Fibroblast of the aortic adventitia (primary cell): ENCODE results near the gene DENND1B. TPM values are rescaled to one million over a fixed set of nuclear protein-coding genes. Genes with fewer than 3 reads are reported as not detected.

Source experiments
- DNase-seq: peaks from one replicate; pipeline ENCODE4 v3.0.0-alpha.2; 2010; ENCODE audit warnings: low read depth
- H3K4me3 ChIP-seq: 2 replicates; pipeline ENCODE4 v1.5.1; 2011; ENCODE audit warnings: low read depth, mild to moderate bottlenecking, control low read depth, low read length, moderate library complexity
- CTCF ChIP-seq: IDR thresholded peaks from 2 replicates; pipeline ENCODE4 v1.5.1; 2011; ENCODE audit warnings: mild to moderate bottlenecking, low read length, control low read depth, inconsistent platforms; ENCODE audit not compliant: insufficient read depth
- total RNA-seq: library from RNA; depleted of rRNA; stranded (reverse); fragments of >200 nt; gene quantifications from 2 replicates; pipeline ENCODE4 v1.2.3, GENCODE V29; 2012; ENCODE audit warnings: low replicate concordance

The DENND1B gene
- total RNA-seq, 1 donor = 19.5 TPM

DNA sequence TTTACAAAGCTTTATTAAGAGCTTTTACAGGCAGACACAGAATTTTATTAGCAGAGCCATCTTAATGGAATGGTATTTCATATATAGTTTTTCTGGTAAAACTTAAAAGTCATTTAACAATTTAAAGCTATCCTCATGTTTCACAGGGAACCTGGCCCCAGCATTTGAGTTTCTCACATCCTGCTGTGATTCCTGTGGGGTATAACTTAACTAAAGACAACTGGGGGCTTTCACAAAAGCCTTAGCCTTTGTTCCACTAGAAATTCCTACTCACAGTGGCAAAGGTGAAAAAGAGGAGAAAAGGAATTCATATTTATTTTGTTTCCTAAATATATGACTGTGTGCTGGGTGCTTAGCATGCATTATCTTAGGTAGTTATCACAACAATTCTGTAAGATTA, 233.9 kb downstream of the DENND1B start:
- DNase-seq = no peak
- no peak overlapping the region for H3K4me3 ChIP-seq
- TF ChIP-seq CTCF = no peak

- peak; percentile 63 for DNase-seq
- TF ChIP-seq CTCF = peak; percentile 51
- no peak overlapping the region for H3K4me3 ChIP-seq
Measured at GRCh38 chr1:197526736-197527371, 248.4 kb downstream of the DENND1B start.

DNA sequence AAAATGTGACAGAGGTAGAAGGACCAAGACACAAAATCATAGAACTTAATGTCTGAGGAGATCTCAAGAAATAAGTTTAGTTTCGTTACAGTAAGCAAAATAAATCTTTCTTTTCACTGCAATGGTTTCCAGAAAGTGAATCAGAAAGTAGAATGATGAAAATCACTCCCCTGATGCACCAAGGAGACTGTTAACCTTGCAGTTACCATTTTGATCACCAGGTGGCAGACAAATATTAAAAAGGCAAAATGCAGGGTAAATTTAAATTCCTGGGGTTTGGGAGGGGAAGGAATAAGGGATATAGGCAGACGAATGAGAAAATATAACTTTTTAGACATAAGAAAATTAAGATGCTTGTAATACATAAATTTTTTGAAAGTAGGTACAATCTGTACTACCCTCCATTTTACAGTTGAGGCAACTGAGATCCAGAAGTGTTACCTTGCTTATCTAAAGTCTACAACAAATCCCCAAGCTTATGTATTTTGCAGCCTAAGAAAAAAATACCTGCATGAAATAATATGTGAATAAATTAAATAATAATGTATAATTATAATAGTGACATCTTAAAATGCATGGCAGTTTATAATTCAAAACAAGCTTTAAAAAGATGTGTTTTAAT, 254.1 kb downstream of the DENND1B start:
- no peak overlapping the region for H3K4me3 ChIP-seq
- peak; percentile 62 for DNase-seq
- TF ChIP-seq CTCF = peak; percentile 75

GRCh38 chr1:197519741-197520334, 255.4 kb downstream of the DENND1B start:
- peak; percentile 37 for DNase-seq
- TF ChIP-seq CTCF = peak; percentile 54
- no peak overlapping the region for H3K4me3 ChIP-seq

DNA sequence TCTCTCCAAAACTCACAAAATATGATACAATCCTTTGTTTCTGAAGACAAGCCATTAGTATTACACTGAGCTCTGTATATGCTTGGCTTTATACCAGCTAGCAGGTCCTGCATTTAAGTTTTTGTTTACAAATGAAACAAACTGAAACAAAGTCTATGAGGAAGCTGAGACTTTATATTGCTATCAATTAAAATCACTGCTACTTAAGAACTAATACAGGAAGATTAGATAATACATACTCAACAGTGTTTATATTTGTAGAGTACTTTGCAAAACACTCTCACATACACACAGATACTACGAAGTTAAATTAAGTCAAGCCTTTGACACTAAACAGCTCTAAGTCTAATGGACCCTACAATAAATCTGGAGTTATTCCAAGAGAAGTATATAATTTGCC, 259.9 kb downstream of the DENND1B start:
- DNase-seq = no peak
- no peak overlapping the region for H3K4me3 ChIP-seq
- no peak for TF ChIP-seq CTCF

DNA sequence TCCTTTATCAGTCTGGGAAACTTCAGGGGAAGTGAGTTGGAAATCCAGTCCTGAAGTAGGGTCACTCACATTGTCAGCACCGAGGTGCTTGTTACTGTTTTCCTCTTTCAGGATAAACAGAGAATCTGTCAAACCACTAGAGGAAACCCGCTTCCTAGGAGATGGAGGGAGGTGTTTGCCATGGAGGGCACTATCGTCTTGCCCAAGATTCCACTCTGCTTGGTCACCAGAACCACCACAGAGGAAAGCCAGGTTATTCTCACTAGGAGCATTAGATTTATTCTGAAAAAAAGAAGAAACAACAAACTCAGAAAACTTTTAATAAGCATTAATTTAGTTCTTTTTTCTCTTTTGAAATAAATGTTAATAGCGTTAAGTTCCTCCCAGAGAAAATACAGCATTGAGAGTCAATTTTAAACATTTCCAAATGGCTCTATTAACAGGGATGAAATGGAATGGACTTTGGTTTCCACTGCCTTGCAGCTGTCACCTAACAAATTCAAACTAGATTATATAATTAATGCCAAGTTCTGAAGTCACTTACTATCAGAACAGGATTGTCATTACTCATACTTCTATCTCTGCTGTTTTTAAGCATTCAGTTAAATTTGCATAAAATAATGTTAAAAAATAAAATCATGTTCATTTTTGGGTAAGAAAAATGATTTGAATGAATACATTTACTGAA, 264.4 kb downstream of the DENND1B start:
- TF ChIP-seq CTCF = no peak
- no peak for DNase-seq
- no peak overlapping the region for H3K4me3 ChIP-seq
